Fibroblast of mammary gland (primary cell): ENCODE results near the gene SPHK1.

Experiments
- DNase-seq: peaks from one replicate; pipeline ENCODE4 v3.0.0-alpha.2; 2010; ENCODE audit warnings: low read depth
- H3K4me3 ChIP-seq: 2 replicates; pipeline ENCODE4 v1.5.1; 2011; ENCODE audit warnings: low read depth, mild to moderate bottlenecking, low read length, moderate library complexity; ENCODE audit not compliant: control insufficient read depth
- TF ChIP-seq, protein P1 (sequence below): conservative IDR thresholded peaks from 2 replicates; pipeline ENCODE4 v1.5.1; 2011; ENCODE audit warnings: low read depth, low read length, inconsistent platforms; ENCODE audit not compliant: control insufficient read depth, insufficient read depth

Gene SPHK1

DNA sequence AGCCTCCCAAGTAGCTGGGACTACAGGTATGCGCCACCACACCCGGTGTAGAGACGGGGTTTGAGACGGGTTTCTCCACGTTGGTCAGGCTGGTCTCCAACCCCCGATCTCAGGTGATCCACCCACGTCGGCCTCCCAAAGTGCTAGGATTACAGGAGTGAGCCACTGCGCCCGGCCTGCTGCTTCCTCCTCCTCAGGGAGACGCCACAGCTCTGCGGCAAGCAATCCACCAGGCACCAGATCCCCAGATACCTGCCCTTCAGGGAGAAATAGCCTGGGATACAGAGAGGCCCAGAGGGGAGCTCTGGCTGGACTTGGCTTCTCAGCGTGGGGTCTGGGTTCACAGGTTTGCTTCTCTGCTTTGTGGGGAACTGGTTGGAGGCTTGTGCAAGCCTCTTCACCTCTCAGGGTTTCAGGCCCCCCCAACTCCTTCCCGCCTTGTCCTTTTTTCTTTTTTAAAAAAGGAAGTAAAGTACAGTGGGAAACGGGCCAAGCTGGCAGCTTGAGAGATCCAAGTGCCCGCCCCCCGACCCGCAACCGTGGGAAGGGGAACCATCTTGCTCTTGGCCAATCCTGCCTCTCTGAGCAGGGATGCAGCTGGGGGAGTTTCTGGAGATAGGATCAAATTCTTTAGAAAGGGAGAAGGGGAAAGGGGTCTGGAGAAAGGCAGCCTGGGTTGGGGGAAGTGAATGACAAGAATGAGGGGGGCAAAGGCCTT lies 2.6 kb upstream of the SPHK1 start:
- no peak overlapping the region for H3K4me3 ChIP-seq
- TF ChIP-seq, protein P1, sequence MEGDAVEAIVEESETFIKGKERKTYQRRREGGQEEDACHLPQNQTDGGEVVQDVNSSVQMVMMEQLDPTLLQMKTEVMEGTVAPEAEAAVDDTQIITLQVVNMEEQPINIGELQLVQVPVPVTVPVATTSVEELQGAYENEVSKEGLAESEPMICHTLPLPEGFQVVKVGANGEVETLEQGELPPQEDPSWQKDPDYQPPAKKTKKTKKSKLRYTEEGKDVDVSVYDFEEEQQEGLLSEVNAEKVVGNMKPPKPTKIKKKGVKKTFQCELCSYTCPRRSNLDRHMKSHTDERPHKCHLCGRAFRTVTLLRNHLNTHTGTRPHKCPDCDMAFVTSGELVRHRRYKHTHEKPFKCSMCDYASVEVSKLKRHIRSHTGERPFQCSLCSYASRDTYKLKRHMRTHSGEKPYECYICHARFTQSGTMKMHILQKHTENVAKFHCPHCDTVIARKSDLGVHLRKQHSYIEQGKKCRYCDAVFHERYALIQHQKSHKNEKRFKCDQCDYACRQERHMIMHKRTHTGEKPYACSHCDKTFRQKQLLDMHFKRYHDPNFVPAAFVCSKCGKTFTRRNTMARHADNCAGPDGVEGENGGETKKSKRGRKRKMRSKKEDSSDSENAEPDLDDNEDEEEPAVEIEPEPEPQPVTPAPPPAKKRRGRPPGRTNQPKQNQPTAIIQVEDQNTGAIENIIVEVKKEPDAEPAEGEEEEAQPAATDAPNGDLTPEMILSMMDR: no peak
- no peak for DNase-seq

DNA sequence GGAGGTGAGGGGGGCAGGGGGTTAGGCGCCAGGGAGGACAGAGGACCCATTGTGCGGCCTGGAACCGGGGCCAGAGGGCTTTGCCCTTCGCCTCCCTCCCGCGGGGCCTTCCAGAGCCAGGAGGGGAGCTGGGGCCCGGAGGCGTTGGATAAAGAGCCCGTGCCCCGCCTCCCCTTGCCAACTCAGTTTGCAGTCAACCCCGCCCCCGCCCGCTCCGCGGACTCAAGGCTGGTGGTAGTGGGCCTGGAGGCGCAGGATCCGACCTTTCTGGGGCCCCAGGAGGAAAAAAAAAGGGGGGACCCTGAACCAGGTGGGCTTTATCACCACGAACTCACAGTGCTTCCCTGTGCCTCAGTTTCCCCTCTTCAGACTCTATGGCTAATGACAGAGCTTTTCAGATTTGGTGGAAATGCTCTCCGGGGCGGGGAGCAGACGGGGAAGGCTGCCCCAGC lies 2.0 kb upstream of the SPHK1 start:
- TF ChIP-seq, protein P1: no peak
- no peak for DNase-seq
- peak overlapping the region; percentile 55 for H3K4me3 ChIP-seq

DNA sequence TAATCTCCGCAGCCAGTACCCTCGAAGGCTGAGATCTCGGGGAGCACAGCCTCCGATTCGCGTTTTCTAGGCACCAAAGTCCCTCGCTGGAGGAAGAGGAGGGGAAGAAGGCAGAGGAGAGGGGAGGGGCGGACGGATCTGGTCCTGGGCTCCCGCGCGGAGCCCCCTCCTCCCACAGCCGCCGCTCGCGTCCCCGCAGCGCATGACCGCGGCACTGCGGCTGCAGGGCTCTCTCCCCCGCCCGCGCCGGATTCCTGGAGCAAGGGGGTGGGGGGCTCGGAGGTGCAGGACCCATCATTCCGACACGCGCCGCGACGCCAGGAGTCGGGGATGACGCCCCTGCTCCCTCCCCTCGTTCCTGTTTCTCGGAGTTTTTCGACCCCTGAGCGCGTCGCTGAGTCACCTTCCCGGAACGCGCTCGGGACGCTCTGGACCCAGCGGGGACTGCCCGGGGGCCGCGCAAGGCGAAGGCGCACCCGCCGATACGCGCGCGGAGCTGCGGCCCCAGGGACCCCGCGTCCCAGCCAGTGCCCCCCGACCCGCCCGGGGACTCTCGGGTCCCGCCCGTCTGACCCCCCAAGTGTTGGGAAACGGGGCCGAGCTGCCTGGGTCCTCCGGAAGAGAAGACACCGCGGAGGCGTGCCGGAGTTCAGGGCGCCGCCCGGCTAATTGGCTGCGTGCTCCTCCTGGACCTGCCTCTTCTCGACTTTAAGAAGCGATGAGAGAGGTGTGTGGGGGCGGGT lies 1.4 kb upstream of the SPHK1 start:
- peak overlapping the region; percentile 55 for H3K4me3 ChIP-seq
- peak; percentile 68 for DNase-seq
- TF ChIP-seq, protein P1: no peak

DNA sequence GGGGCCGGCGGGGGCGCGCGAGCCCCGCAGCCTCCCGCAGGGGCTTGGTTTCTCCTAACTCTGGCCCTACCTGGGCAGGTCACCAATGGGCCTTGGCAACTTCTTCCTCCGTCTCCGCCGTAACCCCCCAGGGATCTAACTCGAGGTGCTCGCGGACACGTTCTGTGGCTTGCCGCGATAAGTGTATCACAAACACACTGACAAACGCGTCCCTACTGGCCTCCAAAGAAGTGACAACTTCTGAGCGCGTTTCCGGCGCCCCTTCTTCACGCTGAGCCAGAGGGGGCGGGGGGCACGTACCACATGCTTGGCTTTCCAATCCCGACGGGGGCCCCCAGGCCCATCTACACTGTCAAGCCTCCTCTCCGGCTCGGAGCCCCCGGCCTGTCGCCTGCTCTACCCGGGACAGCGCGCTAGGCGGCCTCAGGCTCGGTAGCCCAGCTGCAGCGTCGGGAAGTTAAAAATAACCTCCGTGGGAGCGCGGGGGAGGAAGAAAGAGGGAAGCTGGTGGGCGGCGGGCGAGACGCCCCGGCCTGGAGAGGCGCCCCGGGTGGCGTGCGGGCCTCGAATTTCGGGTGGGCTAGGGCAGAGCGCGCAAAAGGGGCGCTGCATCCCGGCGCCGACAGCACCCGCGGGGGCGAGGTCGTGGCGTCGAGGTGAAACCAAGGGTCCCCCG lies 725 bp upstream of the SPHK1 start:
- peak; percentile 53 for DNase-seq
- H3K4me3 ChIP-seq: peak overlapping the region; percentile 55
- TF ChIP-seq, protein P1: peak; percentile 11

DNA sequence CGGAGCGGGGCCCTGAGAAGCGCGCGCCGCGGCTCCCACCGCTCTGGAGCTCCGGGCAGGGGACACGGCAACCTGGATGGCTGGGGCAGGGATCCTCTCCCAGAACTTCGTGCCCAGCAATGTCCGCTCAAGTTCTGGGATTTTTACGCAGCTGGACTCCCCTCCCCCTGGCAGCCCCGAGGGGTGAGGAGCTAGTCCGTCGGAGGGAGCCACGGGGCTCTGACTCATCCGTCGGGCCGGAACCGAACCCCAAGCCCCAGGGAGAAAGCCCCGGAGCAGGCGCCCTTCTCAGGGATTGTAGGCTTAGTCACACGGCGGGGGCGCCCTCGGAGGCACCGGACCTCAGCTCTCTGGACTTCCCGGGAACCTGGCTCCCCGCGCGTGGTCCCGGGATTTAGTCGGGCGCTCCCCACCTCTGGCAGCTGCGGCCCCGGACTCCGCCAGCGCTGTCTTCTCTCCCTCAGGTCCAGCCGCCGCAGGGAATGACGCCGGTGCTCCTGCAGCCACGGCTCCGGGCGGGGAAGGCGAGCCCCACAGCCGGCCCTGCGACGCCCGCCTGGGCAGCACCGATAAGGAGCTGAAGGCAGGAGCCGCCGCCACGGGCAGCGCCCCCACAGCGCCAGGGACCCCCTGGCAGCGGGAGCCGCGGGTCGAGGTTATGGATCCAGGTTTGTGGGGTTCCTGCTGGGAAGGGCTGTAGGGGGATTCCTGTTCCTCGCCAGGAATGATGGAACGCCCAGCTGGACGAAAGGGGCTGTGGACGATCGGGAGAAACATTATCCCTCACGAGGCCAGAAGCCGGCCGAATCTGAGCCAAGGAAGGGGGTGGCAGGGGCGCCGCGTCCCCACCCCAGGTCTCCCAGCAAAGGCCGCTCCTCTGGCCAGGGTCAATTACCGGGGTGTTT lies 830 bp downstream of the SPHK1 start:
- H3K4me3 ChIP-seq: peak overlapping the region; percentile 67
- TF ChIP-seq, protein P1: no peak
- peak; percentile 90 for DNase-seq

DNA sequence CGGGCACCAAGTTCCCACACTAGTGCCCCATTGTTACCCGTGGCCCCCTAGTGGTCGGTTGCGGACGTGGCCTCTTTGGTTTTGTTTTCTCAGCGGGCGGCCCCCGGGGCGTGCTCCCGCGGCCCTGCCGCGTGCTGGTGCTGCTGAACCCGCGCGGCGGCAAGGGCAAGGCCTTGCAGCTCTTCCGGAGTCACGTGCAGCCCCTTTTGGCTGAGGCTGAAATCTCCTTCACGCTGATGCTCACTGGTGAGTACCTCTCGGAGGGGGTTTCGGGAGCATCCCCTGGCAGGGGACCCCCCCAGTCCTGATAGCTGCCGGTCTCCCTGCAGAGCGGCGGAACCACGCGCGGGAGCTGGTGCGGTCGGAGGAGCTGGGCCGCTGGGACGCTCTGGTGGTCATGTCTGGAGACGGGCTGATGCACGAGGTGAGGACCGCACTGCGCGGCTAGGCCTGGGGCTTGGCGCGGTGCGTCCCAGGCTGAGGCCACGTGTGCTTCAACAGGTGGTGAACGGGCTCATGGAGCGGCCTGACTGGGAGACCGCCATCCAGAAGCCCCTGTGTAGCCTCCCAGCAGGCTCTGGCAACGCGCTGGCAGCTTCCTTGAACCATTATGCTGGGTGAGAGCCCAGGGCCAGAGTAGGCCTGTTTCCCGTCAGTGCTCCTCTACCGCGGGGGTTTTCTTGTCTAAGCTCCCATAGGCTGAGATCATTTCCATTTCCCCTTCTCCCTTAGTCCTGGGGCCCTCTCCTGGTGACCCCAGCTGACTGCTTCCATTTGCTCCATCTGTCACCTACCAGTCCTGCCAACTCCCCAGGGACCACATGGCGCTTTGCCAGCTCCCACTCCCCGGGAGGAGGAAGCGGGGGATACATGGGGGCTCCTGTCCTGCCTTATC lies 1.7 kb downstream of the SPHK1 start:
- TF ChIP-seq, protein P1: peak; percentile 73
- DNase-seq: peak; percentile 88
- peak overlapping the region; percentile 67 for H3K4me3 ChIP-seq
